Measurements from ENCODE around the gene ADISSP. TPM values are rescaled to one million over a fixed set of nuclear protein-coding genes. Genes with fewer than 3 reads are reported as not detected.

The ADISSP gene
- total and polyA plus RNA-seq, 2 donors (not counting 1 experiment from before 2014, with no cell fraction given): 18.4 to 28.8 TPM

DNA sequence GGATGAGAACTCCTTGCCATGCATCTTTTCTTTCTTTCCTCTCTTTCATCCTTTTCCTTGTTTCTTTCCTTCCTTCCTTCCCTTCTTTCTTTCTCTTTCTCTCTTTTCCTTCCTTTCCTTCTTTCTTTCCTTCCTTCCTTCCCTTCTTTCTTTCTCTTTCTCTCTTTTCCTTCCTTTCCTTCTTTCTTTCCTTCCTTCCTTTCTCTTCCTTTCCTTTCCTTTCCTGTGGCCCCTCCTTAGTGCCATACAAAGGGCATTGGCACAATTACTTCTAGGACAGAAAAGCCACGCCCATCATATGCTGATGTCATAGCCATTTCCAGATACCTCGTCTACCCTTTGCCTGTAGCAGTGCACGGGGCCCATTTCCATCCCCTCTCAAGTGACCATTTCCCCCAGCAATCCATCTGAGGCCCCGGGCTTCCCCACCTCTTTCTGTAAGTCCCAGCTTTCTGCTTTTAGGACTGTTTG, 21.2 kb upstream of the ADISSP start:
- Histone ChIP-seq H3K36me3 (replicated peaks in 1 of 2; ENCODE audit: control extremely low read depth in 1 of 2, control insufficient read depth in 1 of 2, extremely low read depth in 1 of 2, insufficient read depth in 2 of 2, low read length in 1 of 2) (peaks cover 0 to 2% of the 10 kb centered on the region in 2 experiments), H3K79me2 (ENCODE audit: control insufficient read depth, insufficient read depth, low read length) (no peaks in the 10 kb centered on the region), H3K4me1 (ENCODE audit: control insufficient read depth in 2 of 2, insufficient read depth in 2 of 2, low read length in 2 of 2) (peaks cover 8 to 18% of the 10 kb centered on the region in 2 donors), H3K4me2 (replicated peaks; ENCODE audit: low read depth, low read length, poor library complexity, severe bottlenecking) (no peak overlapping the region), H3K4me3 (ENCODE audit: control extremely low read depth in 1 of 5, extremely low read depth in 1 of 5, insufficient read depth in 1 of 5, low read depth in 2 of 5, low read length in 4 of 5) (no peak overlapping the region), H2AFZ (ENCODE audit: insufficient read depth, low read depth, low read length, poor library complexity, severe bottlenecking) (no peak overlapping the region), H4K20me1 (ENCODE audit: control insufficient read depth, insufficient read depth, low read length, poor library complexity, severe bottlenecking) (peaks cover 20% of the 10 kb centered on the region), H3K27ac (ENCODE audit: low read length in 2 of 2) (no peak overlapping the region), H3K9ac (ENCODE audit: low read length) (no peak overlapping the region), H3K27me3 (replicated peaks in 1 of 4; ENCODE audit: control extremely low read depth in 1 of 4, control insufficient read depth in 3 of 4, insufficient read depth in 4 of 4, low read length in 3 of 4) (no peaks in the 10 kb centered on the region), H3K9me3 (ENCODE audit: control extremely low read depth in 1 of 3, control insufficient read depth in 2 of 3, insufficient read depth in 1 of 3, low read length in 2 of 3) (peaks cover 0 to 3% (median 0%) of the 10 kb centered on the region in 3 donors)
- DNase-seq (no peak), ATAC-seq (ENCODE audit: low read depth) (no peak)
- peaks cover 24% of the 10 kb centered on the region for H3K4me1 Mint-ChIP-seq
- no peaks in the 10 kb centered on the region for H3K27me3 Mint-ChIP-seq
- intact Hi-C loops (cut with micrococcal nuclease): no loop called here
- peak overlapping the region; percentile 42 for H3K27ac Mint-ChIP-seq
- no peaks in the 10 kb centered on the region for H3K9me3 Mint-ChIP-seq (ENCODE audit: insufficient read depth)
- no peak for TF ChIP-seq EZH2 (IDR thresholded peaks at IDR 0.05; ENCODE audit: borderline replicate concordance, insufficient read depth, low read depth, low read length, poor library complexity, severe bottlenecking)
- TF ChIP-seq CTCF (IDR thresholded peaks at IDR 0.05): no peak
- ChIA-PET CTCF (interaction anchor here (0.7 to 6.4 kb wide), 7 partner anchors 11 to 344 kb away, joined by 3 to 84 read pairs (median 4); partner anchors contain the start of gene AP5S1), POLR2A (interaction anchor here (0.9 to 3.1 kb wide), 2 partner anchors 30 to 32 kb away, joined by 3 to 10 read pairs; partner anchors contain the start of gene AP5S1)
- 80% methylated on average over 4 of the region's 4 CpGs for WGBS (ENCODE audit: insufficient coverage)
- no peak overlapping the region for H3K4me3 Mint-ChIP-seq

- H3K27ac Mint-ChIP-seq: peak overlapping the region; percentile 60
- ATAC-seq (ENCODE audit: low read depth): no peak
- no peaks in the 10 kb centered on the region for H3K27me3 Mint-ChIP-seq
- H3K27ac ChIP-seq (ENCODE audit: low read length in 2 of 2): no peak overlapping the region
- peak overlapping the region; percentile 50 for H3K9ac ChIP-seq (ENCODE audit: low read length)
- H3K4me3 Mint-ChIP-seq: peak overlapping the region; percentile 74
- no peaks in the 10 kb centered on the region for H3K9me3 Mint-ChIP-seq (ENCODE audit: insufficient read depth)
- peak overlapping the region; percentile 32 to 62 (median 52) for H3K4me3 ChIP-seq (ENCODE audit: control extremely low read depth in 1 of 5, extremely low read depth in 1 of 5, insufficient read depth in 1 of 5, low read depth in 2 of 5, low read length in 4 of 5)
- ChIA-PET POLR2A (interaction anchor here (0.7 to 3.2 kb wide), 4 partner anchors 8 to 658 kb away, joined by 5 to 17 read pairs (median 9); partner anchors contain the start of genes ADISSP, AP5S1 and CDC25B), CTCF (interaction anchor here (0.5 to 6.4 kb wide), 11 partner anchors 9 to 297 kb away, joined by 3 to 84 read pairs (median 5); partner anchors contain the start of genes ADISSP, AP5S1, CDC25B and MAVS)
- peaks cover 0 to 3% (median 0%) of the 10 kb centered on the region in 3 donors for H3K9me3 ChIP-seq (ENCODE audit: control extremely low read depth in 1 of 3, control insufficient read depth in 2 of 3, insufficient read depth in 1 of 3, low read length in 2 of 3)
- peaks cover 29% of the 10 kb centered on the region for H3K4me1 Mint-ChIP-seq
- 98% methylated on average over 4 of the region's 5 CpGs for WGBS (ENCODE audit: insufficient coverage)
- intact Hi-C loops (cut with micrococcal nuclease): loop anchor here (1.0 to 2.0 kb wide), 5 partner anchors 8 to 297 kb away; partner anchors contain the start of genes MAVS and PANK2
- peaks cover 0 to 2% of the 10 kb centered on the region in 2 experiments for H3K36me3 ChIP-seq (replicated peaks in 1 of 2; ENCODE audit: control extremely low read depth in 1 of 2, control insufficient read depth in 1 of 2, extremely low read depth in 1 of 2, insufficient read depth in 2 of 2, low read length in 1 of 2)
- peaks cover 8 to 18% of the 10 kb centered on the region in 2 donors for H3K4me1 ChIP-seq (ENCODE audit: control insufficient read depth in 2 of 2, insufficient read depth in 2 of 2, low read length in 2 of 2)
- peak overlapping the region; percentile 72 for H3K4me2 ChIP-seq (replicated peaks; ENCODE audit: low read depth, low read length, poor library complexity, severe bottlenecking)
- no peak for DNase-seq
- H3K79me2 ChIP-seq (ENCODE audit: control insufficient read depth, insufficient read depth, low read length): no peaks in the 10 kb centered on the region
- H2AFZ ChIP-seq (ENCODE audit: insufficient read depth, low read depth, low read length, poor library complexity, severe bottlenecking): peak overlapping the region; percentile 48
- peaks cover 23% of the 10 kb centered on the region for H4K20me1 ChIP-seq (ENCODE audit: control insufficient read depth, insufficient read depth, low read length, poor library complexity, severe bottlenecking)
- H3K27me3 ChIP-seq (replicated peaks in 1 of 4; ENCODE audit: control extremely low read depth in 1 of 4, control insufficient read depth in 3 of 4, insufficient read depth in 4 of 4, low read length in 3 of 4): no peaks in the 10 kb centered on the region
- TF ChIP-seq EZH2 (IDR thresholded peaks at IDR 0.05; ENCODE audit: borderline replicate concordance, insufficient read depth, low read depth, low read length, poor library complexity, severe bottlenecking) (no peak), CTCF (IDR thresholded peaks at IDR 0.05) (no peak)
Measured at GRCh38 chr20:3787324-3788014, 19.9 kb upstream of the ADISSP start.

All from B cell (primary cell).